HG03025 (cell line): ENCODE measurements around the gene ACTG2.
"Not testable (repeated sequence)": the region's sequence is repeated elsewhere in the genome, so short reads cannot be mapped to it uniquely, and the experiment has no call there.

ENCODE experiments used
- ATAC-seq: cut with Tn5 transposase; IDR thresholded peaks from one replicate; pipeline ENCODE4 v1.9.1; 2021; ENCODE audit warnings: mild to moderate bottlenecking, moderate library complexity; ENCODE audit not compliant: unreplicated experiment, low FRiP score

Gene ACTG2

GRCh38 chr2:73892631-73893329, at the start of gene ACTG2:
TSS of gene ACTG2 (plus strand) at chr2:73893008. CDS start at chr2:73901312, 8,304 bp downstream.
- no peak for ATAC-seq

GRCh38 chr2:73844087-73844486, 48.7 kb upstream of the ACTG2 start:
- no peak for ATAC-seq

- no peak for ATAC-seq
These were observed 42.8 kb upstream of the ACTG2 start for GRCh38 chr2:73850009-73850408.

GRCh38 chr2:73851274-73851673, 41.5 kb upstream of the ACTG2 start:
- no peak for ATAC-seq

- no peak for ATAC-seq
These were observed 40.8 kb upstream of the ACTG2 start for GRCh38 chr2:73852020-73852419.

GRCh38 chr2:73855526-73855925, 37.3 kb upstream of the ACTG2 start:
- ATAC-seq, result no peak

GRCh38 chr2:73856214-73856613, 36.6 kb upstream of the ACTG2 start:
- ATAC-seq, result no peak

- ATAC-seq, result no peak
These were observed 32.9 kb upstream of the ACTG2 start for GRCh38 chr2:73859721-73860586.

- ATAC-seq, result no peak
These were observed 29.8 kb upstream of the ACTG2 start for GRCh38 chr2:73862987-73863386.

GRCh38 chr2:73868204-73868978, 24.4 kb upstream of the ACTG2 start:
- no peak for ATAC-seq

GRCh38 chr2:73870084-73870483, 22.7 kb upstream of the ACTG2 start:
- ATAC-seq, result no peak

GRCh38 chr2:73877071-73877802, 15.6 kb upstream of the ACTG2 start:
- no peak for ATAC-seq

- not testable (repeated sequence) for ATAC-seq
These were observed 14.8 kb upstream of the ACTG2 start for GRCh38 chr2:73877984-73878383.

- ATAC-seq, result no peak
These were observed 7.4 kb upstream of the ACTG2 start for GRCh38 chr2:73885406-73885805.

GRCh38 chr2:73886357-73886756, 6.5 kb upstream of the ACTG2 start:
- ATAC-seq, result no peak

- not testable (repeated sequence) for ATAC-seq
These were observed 5.0 kb upstream of the ACTG2 start for GRCh38 chr2:73887596-73888353.

GRCh38 chr2:73888388-73888787, 4.4 kb upstream of the ACTG2 start:
- no peak for ATAC-seq

- no peak for ATAC-seq
These were observed 3.6 kb upstream of the ACTG2 start for GRCh38 chr2:73889206-73889605.

GRCh38 chr2:73890301-73891092, 2.3 kb upstream of the ACTG2 start:
- ATAC-seq, result no peak
